Body of pancreas (tissue), 4 donors: ENCODE results near the gene STX8.

Experiments used
- POLR2A ChIP-seq, 3 donors: fragments of 450-650 bp; IDR thresholded peaks; one replicate each; pipeline ENCODE4 v1.6.1; 2016; ENCODE audit warnings: antibody characterized with exemption in 3 of 3, mild to moderate bottlenecking in 2 of 3
- TF ChIP-seq, protein P1 (sequence below), 7 experiments: fragments of 450-650 bp in 4 of 7; fragments of 200-600 bp in 3 of 7; sonication (generic) in 3 of 7; IDR thresholded peaks; one replicate each; pipeline ENCODE4 v1.5.1; 2016 to 2019; ENCODE audit warnings: antibody characterized with exemption in 7 of 7

DNA sequence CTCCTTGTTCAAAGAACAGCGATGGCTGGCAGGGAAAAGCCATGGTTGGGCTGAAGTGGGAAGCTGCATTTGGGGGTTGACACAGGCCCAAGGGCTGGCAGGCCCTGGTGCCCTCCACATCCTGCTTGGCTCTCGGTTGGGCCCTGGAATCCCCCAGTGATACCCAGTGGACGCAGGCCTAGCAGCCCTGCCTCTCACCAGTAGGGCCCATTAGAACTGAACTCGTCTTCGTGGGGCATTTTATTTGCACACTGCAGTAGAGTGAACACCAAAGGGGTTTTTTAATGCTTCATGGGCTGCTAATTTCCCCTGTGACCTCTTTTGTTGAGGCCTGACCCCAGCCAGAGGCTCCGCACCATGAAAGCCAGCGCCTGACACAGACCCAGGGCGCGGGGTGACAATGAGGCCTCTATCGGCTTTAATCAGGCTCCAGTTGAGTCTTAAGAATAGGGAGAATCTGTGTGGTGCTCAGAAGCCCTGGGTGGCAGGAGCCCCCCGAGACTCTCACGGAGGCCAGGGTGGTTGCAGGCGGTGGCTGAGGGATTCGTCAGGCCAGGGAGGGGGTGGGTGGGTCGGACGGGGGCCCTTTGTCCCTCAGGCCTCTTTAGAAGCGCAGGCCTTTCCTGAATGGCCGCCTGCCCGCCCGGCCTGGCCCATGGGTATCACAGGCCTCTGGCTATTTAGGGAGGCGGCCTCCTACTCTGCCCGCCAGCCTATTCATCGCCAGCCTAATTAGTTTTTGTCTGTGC lies 355.0 kb downstream of the STX8 start:
- TF ChIP-seq, protein P1, sequence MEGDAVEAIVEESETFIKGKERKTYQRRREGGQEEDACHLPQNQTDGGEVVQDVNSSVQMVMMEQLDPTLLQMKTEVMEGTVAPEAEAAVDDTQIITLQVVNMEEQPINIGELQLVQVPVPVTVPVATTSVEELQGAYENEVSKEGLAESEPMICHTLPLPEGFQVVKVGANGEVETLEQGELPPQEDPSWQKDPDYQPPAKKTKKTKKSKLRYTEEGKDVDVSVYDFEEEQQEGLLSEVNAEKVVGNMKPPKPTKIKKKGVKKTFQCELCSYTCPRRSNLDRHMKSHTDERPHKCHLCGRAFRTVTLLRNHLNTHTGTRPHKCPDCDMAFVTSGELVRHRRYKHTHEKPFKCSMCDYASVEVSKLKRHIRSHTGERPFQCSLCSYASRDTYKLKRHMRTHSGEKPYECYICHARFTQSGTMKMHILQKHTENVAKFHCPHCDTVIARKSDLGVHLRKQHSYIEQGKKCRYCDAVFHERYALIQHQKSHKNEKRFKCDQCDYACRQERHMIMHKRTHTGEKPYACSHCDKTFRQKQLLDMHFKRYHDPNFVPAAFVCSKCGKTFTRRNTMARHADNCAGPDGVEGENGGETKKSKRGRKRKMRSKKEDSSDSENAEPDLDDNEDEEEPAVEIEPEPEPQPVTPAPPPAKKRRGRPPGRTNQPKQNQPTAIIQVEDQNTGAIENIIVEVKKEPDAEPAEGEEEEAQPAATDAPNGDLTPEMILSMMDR (IDR thresholded peaks at IDR 0.05): no peak
- TF ChIP-seq POLR2A (IDR thresholded peaks at IDR 0.05): no peak
